Right lobe of liver (tissue), 6 donors: ENCODE results near the gene CFI. TPM values are rescaled to one million over a fixed set of nuclear protein-coding genes. Genes with fewer than 3 reads are reported as not detected.
A peak's percentile ranks its signal among the peaks of the same experiment; 100 is the strongest.

ENCODE experiments used
- ATAC-seq, 4 donors: fragments of 200-7000 bp; cut with Tn5 transposase; one replicate each; pipeline ENCODE4 v1.9.1; 2020; ENCODE audit warnings: mild to moderate bottlenecking in 4 of 4, moderate library complexity in 4 of 4
- DNase-seq, 3 donors: peaks; one replicate each; pipeline ENCODE4 v3.0.0-alpha.2; 2020
- H3K27ac ChIP-seq, 3 donors: fragments of 200-600 bp; one replicate each; pipeline ENCODE4 v1.8.0; 2022
- H3K27me3 ChIP-seq, 2 donors: fragments of 200-600 bp; one replicate each; pipeline ENCODE4 v1.8.0; 2022
- H3K36me3 ChIP-seq, 4 donors: fragments of 200-600 bp; sonication (generic) in 1 of 4; one replicate each; pipeline versions ENCODE4 v1.5.1 to v1.8.0; 2017 to 2022; ENCODE audit warnings: control low read depth in 1 of 4
- H3K4me1 ChIP-seq, 4 donors: fragments of 200-600 bp; sonication (generic) in 1 of 4; one replicate each; pipeline versions ENCODE4 v1.5.1 to v1.8.0; 2017 to 2022; ENCODE audit warnings: control low read depth in 1 of 4
- H3K4me3 ChIP-seq, 3 donors: fragments of 200-600 bp; one replicate each; pipeline ENCODE4 v1.8.0; 2022
- H3K9me3 ChIP-seq, 4 donors: fragments of 200-600 bp; sonication (generic) in 1 of 4; one replicate each; pipeline versions ENCODE4 v1.5.1 to v1.8.0; 2017 to 2022; ENCODE audit warnings: control low read depth in 1 of 4
- POLR2A ChIP-seq: fragments of 450-650 bp; IDR thresholded peaks from one replicate; pipeline ENCODE4 v1.6.1; 2017; ENCODE audit warnings: antibody characterized with exemption, mild to moderate bottlenecking
- WGBS: methylation state at CpG from one replicate; pipeline ENCODE4 v1.1.6; 2018; ENCODE audit warnings: low coverage, low lambda C conversion rate; ENCODE audit not compliant: insufficient coverage; ENCODE audit errors: missing lambda C conversion rate; 5-methylcytosine and 5-hydroxymethylcytosine counted together
- intact Hi-C, 2 donors: fragments of 100-400 bp; cut with DNase I; formaldehyde crosslinking; loops; one replicate each; pipeline versions ENCODE4 v1.11.2 to v1.14.1; 2022
- total RNA-seq, 6 experiments: library from RNA; depleted of rRNA in 2 of 6; stranded (reverse); fragments of >200 nt in 2 of 6; fragmentation: NEBNext Ultra II Directional in 3 of 6; extraction: Animal tissue kit (Norgen Biotek cat#: 25700) in 3 of 6; gene quantifications; one replicate each; pipeline versions ENCODE4 v1.1.0 to v1.2.4, GENCODE V29; 2016 to 2023
- TF ChIP-seq, protein P1 (sequence below), 4 donors: fragments of 200-600 bp in 3 of 4; fragments of 450-650 bp in 1 of 4; IDR thresholded peaks; one replicate each; pipeline versions ENCODE4 v1.5.1 to v1.8.0; 2016 to 2022; ENCODE audit warnings: antibody characterized with exemption in 4 of 4, mild to moderate bottlenecking in 2 of 4
- donor health status: DM: no; HTN: yes; CAD: no.
- donor health status: DM: no; HTN: no; CAD: no.
- donor health status: DM: no; HTN: no; CAD: no.
- donor health status: DM: no; HTN: yes; CAD: no.
- donor health status: DM: no; HTN: yes; CAD: no.

The CFI gene
- total RNA-seq, 6 experiments from 2014 or later, result 316 to 610 (median 469) TPM

DNA sequence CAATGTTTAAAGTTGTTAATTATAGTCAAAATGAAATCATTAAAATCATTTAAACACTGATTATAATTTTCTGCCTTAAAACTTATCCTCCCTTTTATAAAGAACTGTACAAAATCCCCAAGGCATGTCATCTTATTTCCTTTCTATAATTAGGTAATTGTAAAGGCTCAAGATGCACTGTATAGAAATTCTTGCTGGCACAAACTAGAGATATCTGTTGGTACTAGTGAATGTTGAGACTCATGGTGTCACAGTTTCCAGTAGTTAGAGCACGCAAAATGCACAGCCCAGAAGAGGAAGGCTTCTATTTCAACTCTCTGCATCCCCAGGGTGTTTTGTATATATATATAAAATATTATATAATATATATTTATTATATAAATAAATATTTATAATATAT is 49.3 kb downstream of the CFI start:
- Histone ChIP-seq H3K27me3 (no peaks in the 10 kb centered on the region), H3K36me3 (peaks cover 0 to 18% (median 8%) of the 10 kb centered on the region in 4 donors), H3K9me3 (no peaks in the 10 kb centered on the region), H3K4me3 (no peak overlapping the region), H3K27ac (no peak overlapping the region), H3K4me1 (peaks cover 0 to 16% (median 8%) of the 10 kb centered on the region in 4 donors)
- TF ChIP-seq, protein P1, sequence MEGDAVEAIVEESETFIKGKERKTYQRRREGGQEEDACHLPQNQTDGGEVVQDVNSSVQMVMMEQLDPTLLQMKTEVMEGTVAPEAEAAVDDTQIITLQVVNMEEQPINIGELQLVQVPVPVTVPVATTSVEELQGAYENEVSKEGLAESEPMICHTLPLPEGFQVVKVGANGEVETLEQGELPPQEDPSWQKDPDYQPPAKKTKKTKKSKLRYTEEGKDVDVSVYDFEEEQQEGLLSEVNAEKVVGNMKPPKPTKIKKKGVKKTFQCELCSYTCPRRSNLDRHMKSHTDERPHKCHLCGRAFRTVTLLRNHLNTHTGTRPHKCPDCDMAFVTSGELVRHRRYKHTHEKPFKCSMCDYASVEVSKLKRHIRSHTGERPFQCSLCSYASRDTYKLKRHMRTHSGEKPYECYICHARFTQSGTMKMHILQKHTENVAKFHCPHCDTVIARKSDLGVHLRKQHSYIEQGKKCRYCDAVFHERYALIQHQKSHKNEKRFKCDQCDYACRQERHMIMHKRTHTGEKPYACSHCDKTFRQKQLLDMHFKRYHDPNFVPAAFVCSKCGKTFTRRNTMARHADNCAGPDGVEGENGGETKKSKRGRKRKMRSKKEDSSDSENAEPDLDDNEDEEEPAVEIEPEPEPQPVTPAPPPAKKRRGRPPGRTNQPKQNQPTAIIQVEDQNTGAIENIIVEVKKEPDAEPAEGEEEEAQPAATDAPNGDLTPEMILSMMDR (IDR thresholded peaks at IDR 0.05), result no peak
- TF ChIP-seq POLR2A, result no peak
- intact Hi-C loops, result no loop called here
- DNase-seq (no peak), ATAC-seq (no peak)
- 0% methylated on average over 1 of the region's 1 CpG for WGBS

DNA sequence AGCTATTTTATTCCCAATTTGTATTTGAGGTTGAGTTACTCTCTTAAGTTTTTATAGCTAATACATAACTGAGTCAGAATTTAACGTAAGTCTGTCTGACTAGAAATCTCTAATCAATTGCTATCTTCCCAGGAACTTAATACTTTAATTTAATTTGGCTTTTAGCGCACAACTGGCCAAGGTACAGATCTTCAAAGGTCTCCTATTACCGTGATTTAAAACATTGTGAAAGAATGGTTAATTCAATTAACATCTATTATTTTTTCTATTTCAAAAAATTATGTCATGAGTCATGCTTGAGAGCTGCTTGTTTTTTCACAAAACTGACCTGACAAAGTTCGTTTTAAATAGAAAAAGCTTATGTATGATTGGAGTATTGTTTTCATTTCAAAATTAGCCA is 49.9 kb downstream of the CFI start:
- intact Hi-C loops, result no loop called here
- H3K9me3 ChIP-seq, result no peaks in the 10 kb centered on the region
- no peaks in the 10 kb centered on the region for H3K27me3 ChIP-seq
- H3K4me3 ChIP-seq, result no peak overlapping the region
- H3K27ac ChIP-seq, result no peak overlapping the region
- DNase-seq (no peak), ATAC-seq (no peak)
- TF ChIP-seq POLR2A, result no peak
- TF ChIP-seq, protein P1 (IDR thresholded peaks at IDR 0.05), result no peak
- 89% methylated on average over 4 of the region's 4 CpGs for WGBS
- peaks cover 0 to 23% (median 11%) of the 10 kb centered on the region in 4 donors for H3K4me1 ChIP-seq
- H3K36me3 ChIP-seq, result peaks cover 0 to 15% (median 6%) of the 10 kb centered on the region in 4 donors

DNA sequence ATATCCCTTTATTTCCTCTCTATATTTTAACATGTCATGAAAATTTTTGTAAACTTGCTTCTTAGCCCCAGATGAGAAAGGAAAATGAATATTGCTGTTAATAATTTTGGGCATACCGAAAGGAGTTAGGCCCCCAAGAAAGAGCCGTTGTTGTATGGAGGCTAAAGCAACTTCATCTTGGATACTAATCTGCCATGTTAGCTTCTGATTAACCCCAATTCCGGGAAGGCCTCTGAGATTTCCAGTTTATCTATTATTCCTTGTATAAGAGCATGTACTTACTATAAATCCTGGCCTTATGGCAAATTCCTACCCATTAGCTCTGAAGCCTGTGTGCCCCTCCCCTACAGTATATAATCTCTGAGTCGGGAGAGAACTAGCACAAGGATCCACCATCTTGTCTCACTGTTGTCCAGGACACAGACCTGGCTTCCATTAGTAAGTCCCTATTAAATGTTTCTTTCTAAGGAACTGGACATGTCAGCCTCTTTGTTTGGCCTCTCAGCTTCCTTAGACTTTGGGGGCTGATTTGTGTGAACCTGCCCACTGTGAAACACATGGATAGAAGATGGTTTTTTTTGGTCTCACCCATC is 51.1 kb downstream of the CFI start:
- H3K4me3 ChIP-seq, result no peak overlapping the region
- H3K9me3 ChIP-seq, result no peaks in the 10 kb centered on the region
- no peak for ATAC-seq
- H3K4me1 ChIP-seq, result peaks cover 0 to 29% (median 13%) of the 10 kb centered on the region in 4 donors
- 90% methylated on average over 3 of the region's 4 CpGs for WGBS
- H3K27me3 ChIP-seq, result no peaks in the 10 kb centered on the region
- intact Hi-C loops, result no loop called here
- no peak for DNase-seq
- H3K27ac ChIP-seq, result no peak overlapping the region
- peaks cover 0 to 18% (median 10%) of the 10 kb centered on the region in 4 donors for H3K36me3 ChIP-seq
- no peak for TF ChIP-seq POLR2A
- TF ChIP-seq, protein P1 (IDR thresholded peaks at IDR 0.05), result no peak

DNA sequence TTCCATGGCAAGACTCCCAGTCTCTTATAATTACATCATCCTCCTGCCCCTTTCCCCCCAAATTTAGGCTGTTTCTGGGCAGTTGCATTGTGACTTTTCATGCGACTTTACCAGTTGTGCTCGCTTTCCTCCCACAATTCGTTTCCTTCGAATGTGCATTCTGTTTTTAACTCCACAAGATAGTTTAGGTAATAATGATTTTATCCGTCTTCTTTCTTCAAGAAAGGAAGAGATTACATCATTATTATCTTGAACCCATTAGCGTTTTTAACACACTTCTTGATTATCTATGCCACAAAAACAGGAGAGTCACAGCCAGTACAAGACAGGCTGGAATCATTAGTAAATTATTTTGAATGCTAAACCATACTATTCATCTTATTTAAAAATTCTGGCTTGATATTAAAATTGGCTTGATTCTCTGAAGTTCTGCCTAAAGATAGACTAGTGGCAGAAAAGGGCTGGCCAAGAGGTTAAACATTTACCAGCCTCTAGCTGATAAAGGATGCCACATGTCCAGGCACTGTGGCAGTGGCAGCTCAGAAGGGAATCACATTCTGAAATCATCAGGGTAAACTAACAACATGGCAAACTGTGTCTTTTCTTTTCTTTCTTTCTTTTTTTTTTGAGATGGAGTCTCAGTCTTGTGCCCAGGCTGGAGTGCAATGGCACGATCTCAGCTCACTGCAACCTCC is 52.3 kb downstream of the CFI start:
- Histone ChIP-seq H3K27me3 (no peaks in the 10 kb centered on the region), H3K36me3 (peaks cover 0 to 28% (median 16%) of the 10 kb centered on the region in 4 donors), H3K9me3 (no peaks in the 10 kb centered on the region), H3K4me3 (no peak overlapping the region), H3K4me1 (peaks cover 0 to 29% (median 13%) of the 10 kb centered on the region in 4 donors), H3K27ac (no peak overlapping the region)
- WGBS, result 74% methylated on average over 6 of the region's 7 CpGs
- TF ChIP-seq, protein P1 (IDR thresholded peaks at IDR 0.05), result no peak
- no peak for TF ChIP-seq POLR2A
- ATAC-seq (peak; percentile 65 to 80 (median 71)), DNase-seq (no peak)
- intact Hi-C loops, result no loop called here
